GM12874 (cell line): ENCODE results near the gene CGB7.

Experiments
- TF ChIP-seq, protein P1 (sequence below): IDR thresholded peaks from 2 replicates; pipeline ENCODE4 v1.5.1; 2011; ENCODE audit warnings: low read depth, mild to moderate bottlenecking, control low read depth, low read length, moderate library complexity; ENCODE audit not compliant: insufficient read depth

Gene CGB7

GRCh38 chr19:49097453-49098288, 40.1 kb upstream of the CGB7 start:
- TF ChIP-seq, protein P1, sequence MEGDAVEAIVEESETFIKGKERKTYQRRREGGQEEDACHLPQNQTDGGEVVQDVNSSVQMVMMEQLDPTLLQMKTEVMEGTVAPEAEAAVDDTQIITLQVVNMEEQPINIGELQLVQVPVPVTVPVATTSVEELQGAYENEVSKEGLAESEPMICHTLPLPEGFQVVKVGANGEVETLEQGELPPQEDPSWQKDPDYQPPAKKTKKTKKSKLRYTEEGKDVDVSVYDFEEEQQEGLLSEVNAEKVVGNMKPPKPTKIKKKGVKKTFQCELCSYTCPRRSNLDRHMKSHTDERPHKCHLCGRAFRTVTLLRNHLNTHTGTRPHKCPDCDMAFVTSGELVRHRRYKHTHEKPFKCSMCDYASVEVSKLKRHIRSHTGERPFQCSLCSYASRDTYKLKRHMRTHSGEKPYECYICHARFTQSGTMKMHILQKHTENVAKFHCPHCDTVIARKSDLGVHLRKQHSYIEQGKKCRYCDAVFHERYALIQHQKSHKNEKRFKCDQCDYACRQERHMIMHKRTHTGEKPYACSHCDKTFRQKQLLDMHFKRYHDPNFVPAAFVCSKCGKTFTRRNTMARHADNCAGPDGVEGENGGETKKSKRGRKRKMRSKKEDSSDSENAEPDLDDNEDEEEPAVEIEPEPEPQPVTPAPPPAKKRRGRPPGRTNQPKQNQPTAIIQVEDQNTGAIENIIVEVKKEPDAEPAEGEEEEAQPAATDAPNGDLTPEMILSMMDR = peak; percentile 98

DNA sequence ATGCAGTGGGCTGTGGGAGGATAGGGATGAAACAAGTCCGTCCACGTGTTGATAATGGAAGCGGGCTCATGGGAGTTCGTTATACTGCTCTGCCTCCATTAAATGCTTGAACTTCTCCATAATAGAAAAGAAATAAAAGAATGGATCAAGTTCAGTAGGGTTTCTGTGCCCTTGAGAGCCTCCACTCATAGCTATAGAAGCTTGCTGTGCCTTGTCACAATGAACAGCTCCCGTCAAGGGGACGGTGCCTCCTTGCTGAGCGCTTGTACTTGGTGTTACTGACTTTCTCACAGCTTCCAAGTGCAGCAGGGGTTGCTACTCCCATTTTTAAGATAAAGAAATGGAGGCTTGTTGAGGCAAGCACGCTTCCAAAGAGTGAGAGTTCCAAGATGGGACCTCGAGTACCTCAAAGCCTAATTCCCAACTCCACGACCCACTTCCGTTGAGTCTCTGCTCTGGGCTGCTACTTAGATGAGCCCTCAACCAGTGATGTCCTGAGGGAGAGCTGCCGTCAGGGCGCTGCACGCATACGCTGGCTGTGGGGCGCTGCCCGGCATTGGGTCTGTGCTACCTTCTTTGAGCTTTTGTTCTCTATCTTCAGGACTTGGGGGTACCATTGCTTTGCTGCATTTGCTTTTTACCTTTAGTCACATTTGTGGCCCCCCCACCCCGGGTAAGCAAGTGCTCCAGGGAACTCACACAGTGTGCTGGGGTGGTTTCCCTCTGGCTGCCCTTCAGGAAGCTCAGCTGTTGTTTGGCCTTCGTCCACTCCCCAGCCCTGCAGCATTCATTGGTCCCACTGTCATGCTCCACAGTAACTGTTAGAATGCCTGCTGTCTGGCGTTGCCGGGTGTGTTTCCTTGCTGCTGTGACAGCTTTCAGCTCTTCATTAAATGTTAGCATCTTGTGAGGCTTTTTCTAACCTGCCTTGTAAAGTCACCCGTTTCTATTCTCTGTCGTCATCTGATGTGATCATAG, 37.2 kb upstream of the CGB7 start:
- TF ChIP-seq, protein P1 = no peak

GRCh38 chr19:49092686-49093085, 35.1 kb upstream of the CGB7 start:
- TF ChIP-seq, protein P1 = no peak

GRCh38 chr19:49091391-49092038, 34.0 kb upstream of the CGB7 start:
- TF ChIP-seq, protein P1 = no peak

- TF ChIP-seq, protein P1 = no peak
These were observed 28.7 kb upstream of the CGB7 start for GRCh38 chr19:49086296-49086695.

DNA sequence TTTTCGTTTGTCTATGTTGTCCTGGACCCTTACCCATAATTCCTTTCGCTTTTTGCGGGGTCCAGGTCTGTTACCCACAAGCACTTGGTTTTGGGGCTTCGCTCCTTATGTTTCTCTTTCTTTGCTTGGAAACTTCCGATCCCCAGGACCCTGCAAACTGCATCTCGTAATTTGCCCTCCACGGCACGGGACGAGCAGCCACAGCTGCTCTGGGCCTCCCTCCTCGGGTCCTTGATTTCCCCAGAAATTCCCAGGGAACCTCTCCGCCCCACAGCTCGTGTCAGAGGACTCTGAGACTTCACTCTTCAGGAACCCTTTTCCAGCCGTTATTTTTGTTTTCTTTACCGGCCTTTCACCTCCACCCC, 28.3 kb upstream of the CGB7 start:
- TF ChIP-seq, protein P1 = no peak
